ENCODE data around the gene DIPK1B.

Gene DIPK1B

GRCh38 chr9:136675477-136676296, 36.7 kb upstream of the DIPK1B start:
- TF ChIP-seq CTCF (conservative IDR thresholded peaks at IDR 0.05) (no peak), ZFX (IDR thresholded peaks at IDR 0.05) (no peak)
- no peak overlapping the region for H3K27ac ChIP-seq

- no peak overlapping the region for H3K27ac ChIP-seq
- TF ChIP-seq ZFX (IDR thresholded peaks at IDR 0.05) (no peak), CTCF (conservative IDR thresholded peaks at IDR 0.05) (no peak)
These were observed 36.0 kb upstream of the DIPK1B start for GRCh38 chr9:136676297-136676794.

GRCh38 chr9:136676920-136677686, 35.3 kb upstream of the DIPK1B start:
- TF ChIP-seq ZFX (IDR thresholded peaks at IDR 0.05) (no peak), CTCF (conservative IDR thresholded peaks at IDR 0.05) (no peak)
- H3K27ac ChIP-seq: no peak overlapping the region

DNA sequence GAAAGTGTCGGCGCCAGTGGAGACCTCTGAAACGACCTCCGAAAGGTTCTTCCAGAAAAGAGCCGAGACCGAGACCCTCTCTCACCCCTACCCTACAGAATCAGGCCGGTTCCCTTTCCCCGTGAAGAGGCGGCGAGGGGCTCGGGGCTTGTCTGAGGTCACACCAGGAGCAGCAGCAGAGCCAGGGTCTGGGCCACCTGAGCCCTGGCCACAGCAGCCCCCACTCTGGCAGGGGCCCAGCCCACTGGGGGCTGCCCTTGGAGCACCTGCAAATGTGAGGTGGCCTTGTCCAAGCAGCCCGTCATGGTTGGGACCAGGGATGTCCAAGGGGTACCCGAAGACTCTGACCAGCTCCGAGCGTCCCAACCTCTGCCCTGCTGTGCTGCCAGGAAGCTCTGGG, 34.3 kb upstream of the DIPK1B start:
- peak overlapping the region; percentile 65; the same call in 1 of the 2 replicates for H3K27ac ChIP-seq
- TF ChIP-seq ZFX (IDR thresholded peaks at IDR 0.05) (no peak), CTCF (conservative IDR thresholded peaks at IDR 0.05) (no peak)

DNA sequence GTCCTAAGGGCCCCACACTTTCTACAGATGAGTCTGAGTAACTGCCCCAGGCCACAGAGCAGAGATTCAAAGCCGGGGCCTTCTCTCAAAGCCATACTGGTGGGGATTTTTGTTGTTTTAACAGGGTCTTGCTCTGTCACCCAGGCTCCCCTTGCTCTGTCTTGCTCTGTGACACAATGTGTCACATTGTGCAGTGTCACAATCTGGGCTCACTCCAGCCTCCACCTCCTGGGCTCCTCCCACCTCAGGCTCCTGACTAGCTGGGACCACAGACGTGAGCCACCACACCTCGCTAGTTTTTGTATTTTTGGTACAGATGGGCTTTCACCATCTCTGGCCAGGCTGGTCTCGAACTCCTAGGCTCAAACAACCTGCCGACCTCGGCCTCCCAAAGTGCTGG, 33.7 kb upstream of the DIPK1B start:
- peak overlapping the region; percentile 65 for H3K27ac ChIP-seq
- TF ChIP-seq ZFX (IDR thresholded peaks at IDR 0.05): no peak
- no peak for TF ChIP-seq CTCF (conservative IDR thresholded peaks at IDR 0.05)

DNA sequence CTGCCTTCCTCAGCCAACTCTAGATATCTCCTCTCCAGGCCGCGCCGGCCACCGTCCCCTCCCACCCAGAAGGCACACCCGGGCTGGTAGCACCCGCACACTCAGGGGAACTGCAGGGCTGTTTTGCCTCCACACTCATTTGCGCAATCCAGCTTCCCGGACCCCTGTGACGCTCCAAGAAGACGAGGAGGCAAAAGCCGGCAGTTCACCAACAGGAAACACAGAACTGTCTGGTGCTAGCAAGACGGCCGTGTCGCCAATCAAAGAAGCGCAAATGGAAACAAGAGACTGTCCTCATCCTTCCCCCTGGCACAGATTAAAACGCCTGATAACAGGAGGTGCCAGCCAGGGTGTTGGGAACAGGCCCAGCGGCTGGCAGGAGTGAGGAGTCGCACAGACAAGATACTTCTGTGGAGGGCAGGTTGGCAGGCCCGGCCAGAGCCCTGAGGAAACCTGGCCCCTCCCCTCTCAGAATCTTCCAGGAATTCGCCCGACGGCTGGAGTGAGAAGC, 32.9 kb upstream of the DIPK1B start:
- H3K27ac ChIP-seq: peak overlapping the region; percentile 65
- TF ChIP-seq ZFX (IDR thresholded peaks at IDR 0.05): no peak
- no peak for TF ChIP-seq CTCF (conservative IDR thresholded peaks at IDR 0.05)

- no peak overlapping the region for H3K27ac ChIP-seq
- TF ChIP-seq CTCF (conservative IDR thresholded peaks at IDR 0.05) (no peak), ZFX (IDR thresholded peaks at IDR 0.05) (no peak)
These were observed 31.3 kb upstream of the DIPK1B start for GRCh38 chr9:136681029-136681428.
